IMR-90 (cell line): ENCODE results near the gene CFAP58. TPM values are rescaled to one million over a fixed set of nuclear protein-coding genes. Genes with fewer than 3 reads are reported as not detected.

ENCODE experiments used
- ATAC-seq: fragments of 200-7000 bp; cut with Tn5 transposase; 2 replicates; pipeline ENCODE4 v1.9.1; 2020; ENCODE audit warnings: low read depth, mild to moderate bottlenecking, moderate library complexity
- BruUV-seq: library from RNA; stranded (reverse); fragments of 400-500 nt; replicated peaks from 2 replicates; lab custom pipeline; 2021; lab: Mats Ljungman, UMichigan
- CTCF ChIA-PET: fragments of 300-600 bp; formaldehyde crosslinking; extraction: SDS; loops from one replicate; lab custom pipeline; 2021; ENCODE audit warnings: antibody characterized with exemption; lab: Yijun Ruan, JAX
- POLR2A ChIA-PET: fragments of 300-600 bp; sonication (Branson Sonifier 250); formaldehyde crosslinking; loops from one replicate; lab custom pipeline; 2022; ENCODE audit warnings: antibody characterized with exemption; ENCODE audit not compliant: unreplicated experiment; lab: Charles Lee
- DNase-seq: peaks from one replicate; pipeline ENCODE4 v3.0.0; 2013
- H2AFZ ChIP-seq: replicated peaks from 2 replicates; pipeline ENCODE3; 2013; ENCODE audit warnings: low read length, mild to moderate bottlenecking; ENCODE audit not compliant: poor library complexity
- H2AK5ac ChIP-seq: 2 replicates; pipeline ENCODE4 v1.6.1; 2013; ENCODE audit warnings: low read depth, low read length, inconsistent platforms
- H2AK9ac ChIP-seq: replicated peaks from 2 replicates; pipeline ENCODE3; 2013; ENCODE audit warnings: mild to moderate bottlenecking, low read depth, low read length, moderate library complexity; ENCODE audit not compliant: poor library complexity
- H2BK120ac ChIP-seq: 2 replicates; pipeline ENCODE4 v1.6.1; 2013; ENCODE audit warnings: low read depth, low read length, inconsistent platforms
- H2BK15ac ChIP-seq: 3 replicates; pipeline ENCODE4 v1.6.1; 2013; ENCODE audit warnings: low read depth, low read length, inconsistent platforms
- H2BK20ac ChIP-seq: 2 replicates; pipeline ENCODE4 v1.6.1; 2013; ENCODE audit warnings: low read depth, mild to moderate bottlenecking, inconsistent platforms, low read length, moderate library complexity
- H2BK5ac ChIP-seq: 2 replicates; pipeline ENCODE4 v1.6.1; 2013; ENCODE audit warnings: mild to moderate bottlenecking, low read depth, low read length, inconsistent platforms; ENCODE audit not compliant: poor library complexity, severe bottlenecking
- H3K14ac ChIP-seq: replicated peaks from 2 replicates; pipeline ENCODE4 v1.6.1; 2013; ENCODE audit warnings: low read depth, low read length, inconsistent platforms
- H3K18ac ChIP-seq: 2 replicates; pipeline ENCODE4 v1.6.1; 2013; ENCODE audit warnings: low read depth, low read length, control low read depth
- H3K23ac ChIP-seq: 2 replicates; pipeline ENCODE4 v1.6.1; 2013; ENCODE audit warnings: low read depth, low read length, inconsistent platforms
- H3K27ac ChIP-seq: 2 replicates; pipeline ENCODE4 v1.5.1; 2013; ENCODE audit warnings: mild to moderate bottlenecking, control low read depth, low read length; ENCODE audit not compliant: insufficient read depth
- H3K27me3 ChIP-seq: 2 replicates; pipeline ENCODE4 v1.6.1; 2013; ENCODE audit warnings: low read length; ENCODE audit not compliant: control insufficient read depth, insufficient read depth
- H3K36me3 ChIP-seq: 2 replicates; pipeline ENCODE4 v1.6.1; 2013; ENCODE audit warnings: low read length, mixed read lengths; ENCODE audit not compliant: control insufficient read depth, insufficient read depth
- H3K4ac ChIP-seq: 2 replicates; pipeline ENCODE4 v1.6.1; 2013; ENCODE audit warnings: low read depth, low read length, inconsistent platforms
- H3K4me1 ChIP-seq: 2 replicates; pipeline ENCODE4 v1.6.1; 2013; ENCODE audit warnings: low read length, mixed read lengths; ENCODE audit not compliant: control insufficient read depth, insufficient read depth
- H3K4me2 ChIP-seq: 2 replicates; pipeline ENCODE4 v1.6.1; 2013; ENCODE audit warnings: low read depth, mild to moderate bottlenecking, control low read depth, low read length, moderate library complexity
- H3K4me3 ChIP-seq: 2 replicates; pipeline ENCODE4 v1.5.1; 2013; ENCODE audit warnings: low read depth, mild to moderate bottlenecking, control low read depth, low read length, moderate library complexity; ENCODE audit not compliant: insufficient read depth
- H3K56ac ChIP-seq: 2 replicates; pipeline ENCODE4 v1.6.1; 2013; ENCODE audit warnings: low read length, inconsistent platforms; ENCODE audit not compliant: insufficient read depth; ENCODE audit errors: extremely low read depth
- H3K79me1 ChIP-seq, 2 experiments: 2 replicates each; pipeline ENCODE4 v1.6.1; 2013; ENCODE audit warnings: low read length in 2 of 2, inconsistent platforms in 1 of 2, low read depth in 1 of 2
- H3K9ac ChIP-seq: 2 replicates; pipeline ENCODE4 v1.6.1; 2013; ENCODE audit warnings: low read depth, low read length, control low read depth
- H3K9me1 ChIP-seq: 2 replicates; pipeline ENCODE4 v1.6.1; 2013; ENCODE audit warnings: low read length, inconsistent platforms; ENCODE audit not compliant: insufficient read depth
- H3K9me3 ChIP-seq: 2 replicates; pipeline ENCODE4 v1.6.1; 2013; ENCODE audit warnings: low read length; ENCODE audit not compliant: control insufficient read depth, insufficient read depth
- H4K20me1 ChIP-seq: 2 replicates; pipeline ENCODE4 v1.6.1; 2013; ENCODE audit warnings: low read length, inconsistent platforms; ENCODE audit not compliant: insufficient read depth
- H4K5ac ChIP-seq: 2 replicates; pipeline ENCODE4 v1.6.1; 2013; ENCODE audit warnings: mild to moderate bottlenecking, low read depth, low read length, control low read depth
- H4K8ac ChIP-seq, 2 experiments: 2 replicates each; pipeline ENCODE4 v1.6.1; 2013; ENCODE audit warnings: low read depth in 2 of 2, low read length in 2 of 2, control low read depth in 1 of 2, inconsistent platforms in 1 of 2
- H4K91ac ChIP-seq: 2 replicates; pipeline ENCODE4 v1.6.1; 2013; ENCODE audit warnings: low read depth, low read length, inconsistent platforms; ENCODE audit not compliant: insufficient read depth
- BHLHE40 ChIP-seq: fragments of 150-350 bp; IDR thresholded peaks from 2 replicates; pipeline ENCODE4 v1.6.1; 2016; ENCODE audit warnings: mild to moderate bottlenecking, low read depth, low read length
- CHD1 ChIP-seq: IDR thresholded peaks from 2 replicates; pipeline ENCODE4 v1.6.1; 2012; ENCODE audit warnings: low read depth, low read length, improper control_type of control experiment
- ELK1 ChIP-seq: fragments of 150-350 bp; IDR thresholded peaks from 2 replicates; pipeline ENCODE4 v1.6.1; 2016; ENCODE audit warnings: low read depth, mild to moderate bottlenecking, low read length, moderate library complexity, borderline replicate concordance
- MAFK ChIP-seq: IDR thresholded peaks from 2 replicates; pipeline ENCODE4 v1.6.1; 2012; ENCODE audit warnings: low read depth, low read length, improper control_type of control experiment
- MAZ ChIP-seq: IDR thresholded peaks from 2 replicates; pipeline ENCODE4 v1.6.1; 2012; ENCODE audit warnings: low read depth, mild to moderate bottlenecking, low read length, improper control_type of control experiment, moderate library complexity, borderline replicate concordance
- MXI1 ChIP-seq: IDR thresholded peaks from 2 replicates; pipeline ENCODE4 v1.6.1; 2012; ENCODE audit warnings: low read depth, mild to moderate bottlenecking, low read length, moderate library complexity, borderline replicate concordance
- POLR2A ChIP-seq: IDR thresholded peaks from 2 replicates; pipeline ENCODE4 v1.6.1; 2012; ENCODE audit warnings: mild to moderate bottlenecking, low read depth, low read length
- RCOR1 ChIP-seq: IDR thresholded peaks from 2 replicates; pipeline ENCODE4 v1.6.1; 2012; ENCODE audit warnings: mild to moderate bottlenecking, low read length, improper control_type of control experiment; ENCODE audit not compliant: insufficient replicate concordance
- RFX5 ChIP-seq: IDR thresholded peaks from 2 replicates; pipeline ENCODE4 v1.8.0; 2012; ENCODE audit warnings: low read depth, mild to moderate bottlenecking, low read length, moderate library complexity
- WGBS, 2 experiments: methylation state at CpG; one replicate each; pipeline versions ENCODE4 v1.1.5 to v1.1.7; 2013; ENCODE audit warnings: missing lambda C conversion rate in 2 of 2; ENCODE audit not compliant: insufficient read length in 1 of 2; ENCODE audit errors: extremely low coverage in 2 of 2; 5-methylcytosine and 5-hydroxymethylcytosine counted together
- dilution Hi-C: fragments of 300-500 bp; cut with HindIII; formaldehyde crosslinking; loops from one replicate; pipeline ENCODE4 v1.14.3; 2018; ENCODE audit warnings: low sequenced_read_pairs; ENCODE audit not compliant: unreplicated experiment
- in situ Hi-C: fragments of 300-500 bp; cut with MboI; formaldehyde crosslinking; loops from 3 replicates; pipeline ENCODE4 v1.14.3; 2019; ENCODE audit warnings: low sequenced_read_pairs, inconsistent platforms, mixed read lengths
- intact Hi-C: fragments of 100-400 bp; cut with micrococcal nuclease; formaldehyde crosslinking; loops from 2 replicates; pipeline ENCODE4 v1.10.0; 2022
- polyA plus RNA-seq, 3 experiments: library from polyadenylated mRNA; depleted of rRNA; stranded (reverse); fragments of >200 nt; gene quantifications; 2 replicates each; pipeline ENCODE4 v1.2.3, GENCODE V29; 2012; ENCODE audit warnings: low replicate concordance in 1 of 3
- total RNA-seq: library from RNA; depleted of rRNA; stranded (reverse); fragments of >200 nt; gene quantifications from 2 replicates; pipeline ENCODE4 v1.2.3, GENCODE V29; 2012

Gene CFAP58
- total and polyA plus RNA-seq, 2 of the 4 experiments (the other 2 are of a cell fraction) = 0.36 to 0.72 TPM

DNA sequence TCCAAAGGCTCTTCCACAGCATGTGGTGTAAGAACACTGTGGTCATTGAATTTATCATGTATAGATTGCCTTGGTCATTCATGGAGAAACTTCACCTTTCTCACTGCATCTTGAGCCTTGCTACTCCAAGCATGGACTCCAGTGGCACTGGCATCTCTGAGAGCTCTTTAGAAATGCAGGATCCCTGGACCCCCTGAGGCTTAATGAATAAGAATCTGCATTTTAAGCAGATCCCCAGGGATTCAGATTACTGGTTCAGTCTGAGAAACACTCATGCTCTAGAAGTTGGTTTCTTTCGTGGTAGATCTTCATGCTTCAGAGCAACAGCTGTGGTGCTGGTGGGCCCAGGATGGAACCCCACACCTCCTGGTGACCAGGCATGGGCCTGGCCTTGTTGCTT, 63.2 kb downstream of the CFAP58 start:
- H3K79me1 ChIP-seq = no peaks in the 10 kb centered on the region

More for the DNA sequence above, 63.2 kb downstream of the CFAP58 start:
- Histone ChIP-seq H4K5ac (no peak overlapping the region), H2BK5ac (no peak overlapping the region), H3K9me1 (0 out of 2 replicates have a peak, but pooled peaks cover 2% of the 10 kb centered on the region), H3K4me3 (no peak overlapping the region), H3K4ac (no peak overlapping the region), H3K9me3 (no peaks in the 10 kb centered on the region), H4K8ac (no peak overlapping the region), H3K14ac (no peak overlapping the region), H3K4me1 (no peaks in the 10 kb centered on the region), H4K20me1 (no peaks in the 10 kb centered on the region), H3K18ac (no peak overlapping the region), H2AK9ac (no peak overlapping the region), H3K36me3 (no peaks in the 10 kb centered on the region), H2AK5ac (no peak overlapping the region), H3K9ac (no peak overlapping the region), H2BK120ac (no peak overlapping the region), H3K23ac (no peak overlapping the region), H3K27me3 (no peaks in the 10 kb centered on the region), H4K91ac (no peak overlapping the region), H3K56ac (no peak overlapping the region), H3K27ac (no peak overlapping the region), H2BK20ac (no peak overlapping the region), H2BK15ac (no peak overlapping the region), H2AFZ (no peak overlapping the region), H3K4me2 (no peak overlapping the region)
- intact Hi-C loops (no loop called here), dilution Hi-C loops (no loop called here), in situ Hi-C loops (no loop called here)
- no peak for TF ChIP-seq ELK1
- no peak for TF ChIP-seq RCOR1
- TF ChIP-seq MAZ = no peak
- no peak for TF ChIP-seq MAFK
- TF ChIP-seq BHLHE40 = no peak
- TF ChIP-seq CHD1 = no peak
- no peak for TF ChIP-seq RFX5
- TF ChIP-seq MXI1 = no peak
- no peak for TF ChIP-seq POLR2A
- DNase-seq (no peak), ATAC-seq (no peak)
- ChIA-PET CTCF (no interaction called here), POLR2A (no interaction called here)
- no CpG with 5 or more reads among the region's 1 CpG for WGBS, 2 experiments
- no TSS peak for BruUV-seq
